Adipocyte (in vitro differentiated cells): ENCODE data around the gene TECPR1.
A peak's percentile ranks its signal among the peaks of the same experiment; 100 is the strongest.

Experiments
- DNase-seq: peaks from one replicate; pipeline ENCODE4 v3.0.0-alpha.2; 2015; ENCODE audit warnings: low read depth
- H3K27me3 ChIP-seq: replicated peaks from 2 replicates; pipeline ENCODE4 v1.7.0; 2013; ENCODE audit warnings: mild to moderate bottlenecking, low read length, moderate library complexity; ENCODE audit not compliant: control insufficient read depth, insufficient read depth
- H3K36me3 ChIP-seq: 2 replicates; pipeline ENCODE4 v1.7.0; 2013; ENCODE audit warnings: low read length, mild to moderate bottlenecking, moderate library complexity; ENCODE audit not compliant: control insufficient read depth, insufficient read depth, severe bottlenecking
- H3K4me1 ChIP-seq: 2 replicates; pipeline ENCODE4 v1.7.0; 2013; ENCODE audit warnings: mild to moderate bottlenecking, low read length, moderate library complexity; ENCODE audit not compliant: control insufficient read depth, insufficient read depth
- H3K4me3 ChIP-seq: 2 replicates; pipeline ENCODE4 v1.7.0; 2013; ENCODE audit warnings: mild to moderate bottlenecking, low read length, moderate library complexity
- H3K9ac ChIP-seq: 2 replicates; pipeline ENCODE4 v1.7.0; 2013; ENCODE audit warnings: mild to moderate bottlenecking, low read length, moderate library complexity
- H3K9me3 ChIP-seq: 2 replicates; pipeline ENCODE4 v1.7.0; 2013; ENCODE audit warnings: mild to moderate bottlenecking, low read length, moderate library complexity; ENCODE audit not compliant: control insufficient read depth

Gene TECPR1

DNA sequence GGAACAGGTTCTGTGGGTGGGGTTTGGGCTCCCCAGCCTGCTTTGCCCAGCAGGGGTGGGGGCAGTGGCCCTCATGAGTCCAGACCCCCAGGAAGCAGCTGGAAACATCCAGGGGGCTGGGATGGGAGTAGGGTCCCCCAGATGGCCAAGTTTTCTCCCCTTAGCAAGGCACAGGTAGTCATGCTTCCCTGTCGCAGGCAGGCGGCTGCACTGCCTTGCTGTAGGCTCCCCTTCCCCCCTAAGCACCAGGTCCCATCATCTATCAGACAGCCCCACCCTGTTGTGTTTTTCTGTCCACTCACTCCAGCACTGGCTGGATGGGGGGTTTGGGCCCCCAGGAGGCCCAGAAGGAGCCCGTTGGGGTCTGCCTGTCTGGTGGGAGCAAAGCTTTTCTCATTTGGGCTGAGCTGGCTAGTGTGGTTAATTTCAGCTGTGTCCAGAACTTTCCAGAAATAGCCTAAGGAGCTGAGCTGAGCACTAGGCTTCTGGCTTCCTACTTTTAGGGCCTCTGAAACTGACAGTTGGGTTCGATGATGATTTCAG lies 37.4 kb upstream of the TECPR1 start:
- Histone ChIP-seq H3K4me1 (peaks cover 35% of the 10 kb centered on the region), H3K9me3 (no peaks in the 10 kb centered on the region), H3K9ac (no peak overlapping the region), H3K4me3 (no peak overlapping the region), H3K36me3 (peaks cover 60% of the 10 kb centered on the region), H3K27me3 (no peaks in the 10 kb centered on the region)
- no peak for DNase-seq

DNA sequence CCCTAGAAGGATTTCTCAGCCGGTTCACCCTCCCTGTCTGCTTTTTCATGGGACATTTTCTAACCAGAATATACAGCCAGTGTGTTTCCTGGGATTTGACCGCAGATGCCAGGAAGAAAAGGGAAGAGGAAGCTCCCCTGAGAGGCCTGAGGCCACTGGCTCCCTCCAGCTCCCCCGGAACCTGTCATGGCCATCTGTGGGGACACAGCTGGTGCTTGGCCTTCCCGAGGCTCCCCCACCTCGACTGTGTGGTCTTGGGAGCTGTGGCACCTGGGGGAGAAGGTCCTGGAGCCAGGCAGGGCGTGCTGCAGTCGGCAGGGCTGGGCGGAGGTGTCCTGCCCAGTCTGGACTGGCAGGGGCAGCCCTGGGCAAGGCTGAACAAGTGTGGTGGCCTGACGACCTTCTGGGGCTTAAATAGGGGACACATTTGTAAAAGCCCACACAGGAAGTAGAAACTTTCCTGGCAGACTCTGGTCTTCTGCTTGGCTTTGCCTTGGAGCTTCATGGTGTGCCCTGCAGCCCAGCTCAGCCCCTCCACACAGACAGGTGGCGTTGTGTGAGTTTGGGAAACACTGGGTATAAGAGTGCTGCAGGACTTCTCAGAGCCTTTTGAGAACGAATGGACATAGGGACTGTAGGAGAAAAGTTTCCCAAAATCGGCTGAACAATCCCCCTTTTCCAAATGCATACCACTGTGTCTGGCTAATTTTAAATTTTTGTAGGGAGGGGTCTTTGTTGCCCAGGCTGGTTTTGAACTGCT lies 36.2 kb upstream of the TECPR1 start:
- Histone ChIP-seq H3K4me3 (no peak overlapping the region), H3K27me3 (no peaks in the 10 kb centered on the region), H3K9me3 (no peaks in the 10 kb centered on the region), H3K9ac (peak overlapping the region; percentile 49), H3K36me3 (peaks cover 48% of the 10 kb centered on the region), H3K4me1 (peaks cover 41% of the 10 kb centered on the region)
- DNase-seq = no peak

DNA sequence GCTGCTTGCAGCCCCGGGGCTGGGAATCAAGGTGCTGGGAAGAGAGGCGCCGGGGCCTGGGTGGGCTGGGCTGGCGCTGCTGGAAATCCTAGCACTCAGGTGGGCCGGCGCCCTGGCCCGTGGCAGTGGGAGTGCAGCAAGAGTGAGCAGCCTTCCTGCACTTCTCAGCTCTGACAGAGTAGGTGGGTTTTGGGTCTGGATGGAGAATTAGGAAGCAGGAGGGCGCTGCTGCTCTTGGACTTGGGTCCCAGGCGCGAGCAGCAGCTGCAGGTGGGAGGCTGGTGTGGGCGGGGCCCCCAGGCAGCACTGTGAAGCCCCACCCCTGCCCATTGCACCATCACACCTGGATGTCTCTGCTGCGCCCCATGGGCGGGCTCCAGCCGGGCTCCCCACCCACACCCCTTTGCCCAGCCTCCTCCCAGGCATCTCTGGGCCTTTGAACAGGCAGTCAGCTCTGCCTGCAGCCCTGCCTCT lies 35.5 kb upstream of the TECPR1 start:
- peaks cover 45% of the 10 kb centered on the region for H3K36me3 ChIP-seq
- H3K4me1 ChIP-seq = peaks cover 44% of the 10 kb centered on the region
- H3K27me3 ChIP-seq = no peaks in the 10 kb centered on the region
- no peaks in the 10 kb centered on the region for H3K9me3 ChIP-seq
- peak overlapping the region; percentile 93 for H3K9ac ChIP-seq
- H3K4me3 ChIP-seq = peak overlapping the region; percentile 91
- no peak for DNase-seq

DNA sequence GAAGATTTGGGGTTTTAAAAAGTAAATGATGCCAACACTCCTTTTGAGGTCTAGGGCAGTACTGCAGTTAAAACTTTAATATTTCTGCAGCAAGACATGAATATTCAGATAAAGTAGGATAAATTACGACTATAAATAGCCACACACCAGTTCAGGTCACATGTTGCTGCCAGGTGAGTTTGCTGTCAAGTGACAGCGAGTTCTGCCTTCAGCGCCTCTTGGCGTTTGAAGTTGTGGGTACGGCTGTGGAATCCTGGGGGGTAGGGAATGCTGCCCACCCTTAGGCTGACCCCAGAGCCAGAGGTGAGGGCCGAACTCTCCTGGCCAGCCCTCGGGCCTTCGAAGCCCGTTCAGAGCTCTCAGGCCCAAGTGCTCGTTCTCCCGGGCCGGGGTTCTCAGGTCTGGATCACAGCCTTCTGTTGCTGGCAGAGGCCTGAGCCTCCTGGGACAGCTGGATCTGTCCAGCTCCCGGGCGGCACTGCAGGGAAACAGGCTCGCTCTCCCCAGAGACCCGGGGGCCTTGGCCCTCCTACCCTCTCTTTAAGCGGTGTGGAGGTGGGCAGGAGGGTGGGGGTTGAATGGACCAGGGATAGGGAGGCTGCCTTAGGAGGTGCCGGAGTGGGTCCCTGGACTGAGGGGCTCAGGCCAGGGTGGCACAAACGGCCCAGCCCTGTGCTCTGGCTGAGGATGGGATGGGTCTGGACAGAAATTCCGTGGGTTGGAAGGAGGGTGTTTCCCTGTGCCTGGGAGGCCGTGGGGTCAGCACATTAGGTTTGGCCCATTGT lies 34.9 kb upstream of the TECPR1 start:
- Histone ChIP-seq H3K36me3 (peaks cover 39% of the 10 kb centered on the region), H3K9ac (peak overlapping the region; percentile 93)

DNA sequence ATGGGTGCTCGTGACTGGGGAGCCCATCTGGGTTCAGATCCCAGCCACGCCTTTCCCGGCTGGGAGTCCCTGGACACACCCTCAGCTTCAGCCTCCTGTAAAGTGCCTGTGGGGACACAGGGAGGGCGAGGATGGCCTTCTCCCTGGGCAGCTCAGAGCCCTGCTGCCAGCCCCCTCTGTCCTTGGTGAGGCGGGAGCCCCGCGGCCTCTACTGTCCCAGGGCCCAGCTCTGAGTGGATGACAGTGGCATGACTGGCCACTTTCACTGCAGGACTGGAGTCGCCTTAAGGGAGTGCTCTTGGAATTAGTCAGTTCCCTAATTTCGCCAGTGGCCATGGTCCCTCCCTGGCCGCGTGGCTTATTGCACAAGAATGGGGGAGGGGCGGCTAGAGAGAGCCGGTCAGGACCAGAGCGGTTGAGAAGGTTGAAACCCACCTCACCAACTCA lies 34.1 kb upstream of the TECPR1 start:
- no peaks in the 10 kb centered on the region for H3K9me3 ChIP-seq
- H3K9ac ChIP-seq = peak overlapping the region; percentile 93
- no peaks in the 10 kb centered on the region for H3K27me3 ChIP-seq
- DNase-seq = peak; percentile 85
- H3K4me1 ChIP-seq = peaks cover 44% of the 10 kb centered on the region
- peak overlapping the region; percentile 91 for H3K4me3 ChIP-seq
- peaks cover 31% of the 10 kb centered on the region for H3K36me3 ChIP-seq

More for the DNA sequence above, 34.9 kb upstream of the TECPR1 start:
- peaks cover 44% of the 10 kb centered on the region for H3K4me1 ChIP-seq
- no peak for DNase-seq
- peak overlapping the region; percentile 91 for H3K4me3 ChIP-seq
- H3K27me3 ChIP-seq = no peaks in the 10 kb centered on the region
- H3K9me3 ChIP-seq = no peaks in the 10 kb centered on the region

DNA sequence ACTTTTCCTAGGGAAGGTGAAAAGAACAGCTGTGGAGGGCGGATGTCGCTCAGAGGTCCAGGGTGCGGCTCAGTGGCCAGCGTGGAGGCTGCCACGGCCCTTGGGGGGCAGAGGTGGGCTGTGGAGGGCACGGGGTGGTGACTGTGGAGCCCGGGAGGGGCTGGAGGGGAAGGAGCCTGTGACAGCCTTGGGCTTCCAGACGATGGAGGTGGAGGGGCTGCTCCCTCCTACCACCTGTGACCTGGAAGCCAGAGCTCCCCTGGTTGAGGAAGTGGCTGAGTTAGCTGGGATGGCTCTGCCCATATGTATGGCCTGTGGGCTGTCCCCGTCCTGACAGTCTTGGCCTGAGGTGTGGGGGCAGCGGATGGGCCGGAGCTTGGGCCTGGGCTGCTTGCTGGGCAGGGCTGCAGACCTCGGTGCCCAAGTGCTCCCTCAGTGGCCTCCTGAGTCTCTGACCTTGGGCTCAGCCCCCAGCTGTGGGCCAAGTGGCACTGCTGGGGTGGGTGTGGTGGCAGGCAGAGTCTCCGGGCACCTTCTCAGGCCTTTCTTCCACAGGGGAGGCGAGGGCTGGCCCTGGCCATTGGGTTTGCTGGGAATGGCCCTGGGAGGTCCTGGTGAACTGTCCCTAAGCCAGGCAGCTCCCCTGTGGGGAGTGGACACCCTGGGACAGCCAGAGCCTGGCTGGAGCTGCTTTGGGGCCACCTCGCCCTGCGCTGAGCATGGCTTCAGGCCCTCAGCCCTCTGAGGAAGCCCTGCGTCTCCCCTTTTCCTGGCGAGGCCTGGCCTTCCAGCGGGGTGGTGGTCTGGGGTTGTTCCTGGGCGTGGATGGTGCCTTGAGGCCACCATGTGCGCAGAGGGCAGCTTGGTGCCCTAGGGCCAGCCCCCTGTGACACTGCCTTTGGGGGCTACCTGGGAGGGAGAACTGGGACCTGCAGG lies 33.4 kb upstream of the TECPR1 start:
- Histone ChIP-seq H3K4me1 (peaks cover 50% of the 10 kb centered on the region), H3K36me3 (peaks cover 25% of the 10 kb centered on the region), H3K27me3 (no peaks in the 10 kb centered on the region), H3K4me3 (peak overlapping the region; percentile 91), H3K9ac (peak overlapping the region; percentile 93), H3K9me3 (no peaks in the 10 kb centered on the region)
- DNase-seq = no peak

DNA sequence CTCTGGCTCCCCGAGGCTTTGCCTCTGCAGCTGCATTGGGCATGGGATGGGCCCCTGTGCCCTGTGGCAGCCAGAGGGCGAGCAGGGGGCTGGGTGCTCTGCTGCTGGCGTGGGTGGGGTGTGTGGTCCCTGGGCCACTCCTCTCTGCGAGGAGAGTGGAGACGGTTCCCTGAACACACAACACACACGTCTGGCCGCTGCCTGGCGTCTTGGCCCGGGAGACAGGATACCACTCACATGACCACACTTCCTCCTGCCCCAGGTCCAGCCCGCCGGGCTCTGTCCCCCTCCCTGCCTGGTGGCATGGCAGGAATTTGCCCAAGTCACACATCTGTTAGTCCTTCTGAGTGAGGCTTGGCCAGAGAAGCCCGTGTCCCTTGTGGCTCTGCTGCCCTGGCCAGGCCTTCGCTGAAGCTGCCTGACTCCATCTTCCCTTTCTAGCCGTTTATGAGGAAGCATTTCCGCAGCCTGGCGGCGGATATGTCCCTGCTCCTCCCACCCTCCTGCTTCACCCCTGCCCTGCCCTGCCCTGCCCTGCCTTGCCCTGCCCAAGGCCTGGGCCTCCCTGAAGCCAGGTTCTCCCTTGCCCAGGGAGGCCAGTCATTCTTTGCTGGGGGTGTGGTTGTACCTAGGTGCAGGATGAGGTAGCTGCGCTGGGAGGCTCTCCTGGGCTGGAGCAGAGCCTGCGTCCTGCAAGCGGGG lies 32.5 kb upstream of the TECPR1 start:
- peaks cover 21% of the 10 kb centered on the region for H3K36me3 ChIP-seq
- no peaks in the 10 kb centered on the region for H3K9me3 ChIP-seq
- peak; percentile 77 for DNase-seq
- H3K9ac ChIP-seq = peak overlapping the region; percentile 93
- peak overlapping the region; percentile 91 for H3K4me3 ChIP-seq
- H3K27me3 ChIP-seq = no peaks in the 10 kb centered on the region
- H3K4me1 ChIP-seq = peaks cover 51% of the 10 kb centered on the region

DNA sequence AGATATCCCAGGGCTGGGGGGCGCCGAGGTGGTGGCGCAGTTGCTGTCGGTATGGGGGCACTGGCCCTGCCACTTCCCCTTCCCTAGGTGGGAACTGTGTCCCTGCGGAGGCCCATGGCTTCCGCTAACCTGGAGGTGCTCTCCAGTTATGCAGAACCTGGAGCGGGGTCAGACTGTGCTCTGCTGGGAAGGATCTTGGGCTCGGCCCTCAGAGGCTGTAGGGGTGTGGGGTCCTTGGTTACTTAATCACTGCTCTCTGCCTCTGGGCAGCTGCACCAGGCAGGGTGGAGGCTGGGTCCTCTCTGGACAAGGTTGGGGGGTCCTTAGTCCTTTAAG lies 31.8 kb upstream of the TECPR1 start:
- H3K4me1 ChIP-seq = peaks cover 51% of the 10 kb centered on the region
- H3K4me3 ChIP-seq = peak overlapping the region; percentile 91
- H3K27me3 ChIP-seq = no peaks in the 10 kb centered on the region
- no peaks in the 10 kb centered on the region for H3K9me3 ChIP-seq
- H3K36me3 ChIP-seq = peaks cover 19% of the 10 kb centered on the region
- H3K9ac ChIP-seq = peak overlapping the region; percentile 93
- peak; percentile 18 for DNase-seq

DNA sequence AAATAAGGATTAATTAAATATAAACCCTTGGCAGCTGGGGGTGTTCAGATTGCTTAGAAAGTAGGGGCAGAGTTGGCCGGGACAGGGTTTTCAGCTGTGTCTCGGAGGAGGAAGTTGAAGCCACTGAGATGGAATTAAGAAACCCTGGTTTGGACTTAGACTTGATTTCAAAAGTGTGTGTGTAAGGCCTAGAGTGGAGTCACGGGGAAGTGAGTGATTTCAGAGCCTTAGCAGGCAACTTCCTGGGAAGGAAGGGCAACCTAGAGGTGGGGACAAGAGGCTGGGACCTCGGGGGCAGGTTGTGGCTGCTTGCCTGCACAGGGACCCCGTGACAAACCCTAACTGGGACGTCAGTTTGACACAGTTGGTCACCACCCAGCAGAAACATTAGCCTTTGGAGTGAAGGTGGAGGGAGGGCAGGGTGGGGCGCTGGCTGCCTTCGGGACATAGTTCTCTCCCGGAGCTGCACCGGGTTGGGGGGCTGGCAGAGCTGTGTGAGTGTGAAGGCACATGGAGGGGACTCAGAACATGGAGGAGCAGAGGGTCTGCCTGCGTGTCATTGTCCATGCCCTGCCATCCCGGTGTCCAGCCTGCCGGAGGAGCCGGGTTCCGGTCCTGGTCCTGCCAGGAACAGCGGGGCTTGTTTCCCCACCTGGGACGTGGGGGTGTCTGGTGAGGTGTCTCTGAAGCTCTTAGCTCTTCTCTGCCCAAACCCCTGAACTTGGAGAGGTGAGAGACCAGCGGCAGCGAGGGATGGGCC lies 31.3 kb upstream of the TECPR1 start:
- no peaks in the 10 kb centered on the region for H3K9me3 ChIP-seq
- peak; percentile 69 for DNase-seq
- H3K4me1 ChIP-seq = peaks cover 51% of the 10 kb centered on the region
- H3K27me3 ChIP-seq = no peaks in the 10 kb centered on the region
- peaks cover 13% of the 10 kb centered on the region for H3K36me3 ChIP-seq
- H3K9ac ChIP-seq = peak overlapping the region; percentile 93
- peak overlapping the region; percentile 91 for H3K4me3 ChIP-seq

DNA sequence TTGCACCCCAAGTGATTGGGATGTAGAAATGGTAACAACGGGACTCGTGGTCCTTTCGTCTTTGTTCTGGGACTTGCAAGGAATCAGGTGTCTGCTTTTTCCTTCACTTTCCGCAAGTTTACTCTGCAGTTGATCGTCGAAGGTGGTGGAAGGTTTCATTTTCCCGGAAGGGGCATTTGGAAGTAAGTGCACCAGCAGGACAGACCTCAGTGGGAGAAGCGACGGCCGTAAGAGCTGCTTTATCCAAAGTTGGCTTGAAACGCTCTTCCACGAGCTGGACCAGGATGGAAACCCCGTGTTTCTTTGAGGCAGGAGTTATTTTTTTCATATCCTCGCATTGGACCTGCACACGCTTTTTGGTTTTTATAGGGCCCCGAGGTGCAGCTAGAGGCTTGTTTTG lies 30.7 kb upstream of the TECPR1 start:
- Histone ChIP-seq H3K27me3 (no peaks in the 10 kb centered on the region), H3K36me3 (peaks cover 7% of the 10 kb centered on the region), H3K9ac (peak overlapping the region; percentile 93), H3K9me3 (no peaks in the 10 kb centered on the region), H3K4me1 (peaks cover 51% of the 10 kb centered on the region), H3K4me3 (peak overlapping the region; percentile 91)
- DNase-seq = peak; percentile 27
